C1 segment of cervical spinal cord (tissue), 14 donors: ENCODE results near the gene CD27.
"Not testable (repeated sequence)": the region's sequence is repeated elsewhere in the genome, so short reads cannot be mapped to it uniquely, and the experiment has no call there.

Experiments used
- DNase-seq, 14 donors: peaks; one replicate each; lab custom pipeline; 2025; lab: John Stamatoyannopoulos, UW

The CD27 gene

GRCh38 chr12:6444704-6445688 lies at the start of gene CD27:
CD27 (plus strand) TSS chr12:6444955; CDS start chr12:6445096, 141 bp downstream.
- DNase-seq, result no peak

GRCh38 chr12:6396031-6396430 lies 48.7 kb upstream of the CD27 start:
- no peak for DNase-seq

GRCh38 chr12:6399884-6400644 lies 44.7 kb upstream of the CD27 start:
- no peak for DNase-seq

- DNase-seq, result no peak
These were observed 40.4 kb upstream of the CD27 start for GRCh38 chr12:6404390-6404789.

GRCh38 chr12:6405963-6406362 lies 38.8 kb upstream of the CD27 start:
- DNase-seq, result no peak

- no peak for DNase-seq
These were observed 37.4 kb upstream of the CD27 start for GRCh38 chr12:6407236-6407954.

- peak in 2 of 14 donors; percentile 15 to 22 for DNase-seq
These were observed 28.2 kb upstream of the CD27 start for GRCh38 chr12:6416596-6416995.

- no peak for DNase-seq
These were observed 26.0 kb upstream of the CD27 start for GRCh38 chr12:6418796-6419195.

GRCh38 chr12:6420364-6420763 lies 24.4 kb upstream of the CD27 start:
- no peak for DNase-seq

- DNase-seq, result peak in 13 of 14 donors; percentile 15 to 73 (median 63)
These were observed 21.3 kb upstream of the CD27 start for GRCh38 chr12:6423267-6424007.

GRCh38 chr12:6424008-6424347 lies 20.8 kb upstream of the CD27 start:
- DNase-seq, result peak in 1 of 14 donors; percentile 29

GRCh38 chr12:6424866-6425265 lies 19.9 kb upstream of the CD27 start:
- DNase-seq, result no peak

GRCh38 chr12:6425590-6426531 lies 18.9 kb upstream of the CD27 start:
- peak in 5 of 14 donors; percentile 9 to 28 (median 21) for DNase-seq

- DNase-seq, result no peak
These were observed 17.7 kb upstream of the CD27 start for GRCh38 chr12:6426882-6427671.

GRCh38 chr12:6427796-6428195 lies 17.0 kb upstream of the CD27 start:
- not testable (repeated sequence) for DNase-seq

GRCh38 chr12:6428326-6428725 lies 16.4 kb upstream of the CD27 start:
- no peak for DNase-seq

- peak in 7 of 14 donors; percentile 29 to 56 (median 45) for DNase-seq
These were observed 14.4 kb upstream of the CD27 start for GRCh38 chr12:6430124-6430989.

- no peak for DNase-seq
These were observed 11.8 kb upstream of the CD27 start for GRCh38 chr12:6432991-6433390.
